HG02610 (cell line): Measurements from ENCODE around the gene TEX26.

ENCODE experiments used
- ATAC-seq: cut with Tn5 transposase; IDR thresholded peaks from one replicate; pipeline ENCODE4 v1.9.1; 2021; ENCODE audit warnings: mild to moderate bottlenecking, moderate library complexity; ENCODE audit not compliant: unreplicated experiment

Gene TEX26

DNA sequence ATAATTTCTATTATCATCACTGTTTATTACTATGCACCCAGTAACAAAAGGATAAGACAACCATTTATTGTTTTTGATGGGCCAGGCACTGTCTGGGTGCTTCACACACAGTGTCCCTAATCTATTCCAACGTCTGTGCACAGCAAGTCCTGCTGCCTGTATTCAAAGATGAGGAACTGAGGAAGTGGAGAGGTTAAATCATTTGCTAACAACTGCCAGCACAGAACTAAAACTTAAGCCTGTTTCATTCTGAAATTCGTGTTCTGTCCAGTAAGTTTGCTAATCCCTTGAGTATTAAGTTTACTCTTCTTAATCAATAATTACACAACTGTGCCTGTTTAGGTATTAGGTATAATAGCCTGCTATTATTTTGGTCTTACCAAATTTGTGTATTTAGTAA, 41.9 kb downstream of the TEX26 start:
- no peak for ATAC-seq

- ATAC-seq = no peak
These were observed 43.6 kb downstream of the TEX26 start for GRCh38 chr13:30976025-30976424.

DNA sequence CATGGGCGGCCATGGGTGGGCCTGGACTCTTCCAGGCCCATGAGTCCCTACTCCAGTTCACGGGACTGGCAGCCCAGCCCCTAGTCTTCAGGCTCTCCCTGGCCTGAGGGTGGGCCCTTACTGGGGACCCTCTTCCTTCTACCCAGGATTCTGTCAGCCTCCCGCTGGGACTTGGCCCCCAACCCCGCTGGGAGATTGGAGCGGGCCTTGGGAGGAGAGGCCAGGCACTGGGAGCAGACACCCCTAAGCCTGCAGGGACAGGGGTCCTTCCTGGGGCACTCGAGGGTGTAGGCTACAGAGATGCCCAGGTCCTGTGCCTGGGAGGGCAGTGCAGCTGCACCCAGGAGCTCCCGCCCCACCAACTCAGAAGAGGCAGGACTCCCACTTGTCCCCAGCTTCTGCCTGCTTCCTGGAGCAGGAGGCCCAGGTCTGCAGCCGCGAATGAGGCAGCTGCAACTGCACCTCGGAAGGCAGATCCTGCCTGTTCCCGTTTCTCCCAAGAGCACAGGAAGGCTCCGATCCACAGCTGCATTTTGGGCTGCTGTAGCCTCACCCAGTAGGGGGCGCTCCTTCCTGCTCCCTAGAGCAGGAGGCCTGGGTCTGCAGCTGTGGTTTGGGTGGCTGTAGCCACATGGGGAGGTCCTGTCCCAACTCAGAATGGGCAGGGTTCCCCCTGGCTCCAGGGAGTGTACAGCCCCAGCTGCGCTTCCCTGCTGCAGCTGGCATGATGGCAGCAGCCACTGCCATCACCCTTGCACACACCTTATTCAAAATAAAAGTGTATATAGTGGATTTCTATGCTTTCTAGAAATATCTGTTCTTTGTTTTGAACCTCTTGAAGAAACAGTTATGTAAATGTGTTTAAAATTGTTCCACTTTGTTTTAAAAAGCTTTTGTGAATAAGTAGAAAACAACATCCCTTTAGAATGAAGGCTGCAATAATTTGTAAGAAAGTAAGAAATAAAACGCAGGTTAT, 46.8 kb downstream of the TEX26 start:
- ATAC-seq = no peak

GRCh38 chr13:30982506-30982905, 50.0 kb downstream of the TEX26 start:
- no peak for ATAC-seq

DNA sequence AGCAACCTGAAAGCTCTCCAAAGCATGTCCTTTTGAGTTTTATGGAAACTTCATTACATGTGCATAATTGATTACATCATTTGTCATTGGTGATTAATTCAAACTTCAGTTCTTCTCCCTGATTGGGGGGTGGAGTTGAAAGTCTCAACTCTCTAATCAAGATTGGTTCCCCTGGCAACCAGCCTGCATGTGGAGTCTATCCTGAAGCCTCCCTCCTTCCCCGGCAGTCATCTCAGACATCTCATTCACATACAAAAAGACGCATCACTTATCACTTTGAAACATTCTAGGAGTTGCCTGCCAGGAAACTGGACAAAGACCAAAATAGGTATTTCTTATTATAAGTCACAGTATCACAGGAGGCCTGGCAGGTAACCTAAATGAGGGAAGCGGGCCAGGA, 50.5 kb downstream of the TEX26 start:
- ATAC-seq = no peak

DNA sequence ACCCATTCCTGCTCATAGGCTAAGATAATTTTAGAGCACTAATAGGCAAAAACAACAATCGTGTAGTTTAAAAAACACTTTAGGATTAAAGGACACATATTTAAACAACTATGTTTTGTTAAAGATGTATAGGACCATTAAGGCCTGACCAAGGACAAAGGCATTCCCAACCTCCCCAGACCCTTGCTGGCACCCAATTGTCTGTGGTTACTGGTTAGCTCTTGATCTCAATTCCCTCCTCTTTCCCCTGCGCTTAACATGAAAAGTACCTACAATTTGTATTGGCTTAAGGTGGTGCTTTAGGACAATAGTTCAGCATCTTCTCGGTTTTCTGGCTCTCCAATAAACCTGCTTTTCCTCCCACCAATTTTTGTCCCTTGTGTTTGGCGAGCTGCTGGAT, 51.0 kb downstream of the TEX26 start:
- ATAC-seq = no peak

DNA sequence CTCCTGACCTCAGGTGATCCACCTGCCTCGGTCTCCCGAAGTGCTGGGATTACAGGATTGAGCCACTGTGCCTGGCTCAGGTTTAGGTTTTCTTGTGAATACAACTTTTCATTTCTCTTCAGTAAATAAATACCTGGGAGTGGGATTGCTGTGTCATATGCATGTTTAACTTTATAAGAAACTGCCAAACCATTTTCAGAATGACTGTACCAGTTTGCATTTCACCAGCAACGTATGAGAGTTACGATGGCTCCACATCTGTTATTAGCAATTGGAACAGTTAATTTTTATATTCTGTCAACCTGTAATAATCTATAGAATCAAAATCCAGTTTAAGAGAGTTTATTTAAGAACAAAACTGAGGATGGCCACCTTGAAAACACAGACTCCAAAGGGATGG, 52.2 kb downstream of the TEX26 start:
- peak; percentile 77 for ATAC-seq

- no peak for ATAC-seq
These were observed 53.3 kb downstream of the TEX26 start for GRCh38 chr13:30985637-30986205.

- no peak for ATAC-seq
These were observed 58.7 kb downstream of the TEX26 start for GRCh38 chr13:30991184-30991583.

GRCh38 chr13:30991922-30992321, 59.5 kb downstream of the TEX26 start:
- no peak for ATAC-seq

DNA sequence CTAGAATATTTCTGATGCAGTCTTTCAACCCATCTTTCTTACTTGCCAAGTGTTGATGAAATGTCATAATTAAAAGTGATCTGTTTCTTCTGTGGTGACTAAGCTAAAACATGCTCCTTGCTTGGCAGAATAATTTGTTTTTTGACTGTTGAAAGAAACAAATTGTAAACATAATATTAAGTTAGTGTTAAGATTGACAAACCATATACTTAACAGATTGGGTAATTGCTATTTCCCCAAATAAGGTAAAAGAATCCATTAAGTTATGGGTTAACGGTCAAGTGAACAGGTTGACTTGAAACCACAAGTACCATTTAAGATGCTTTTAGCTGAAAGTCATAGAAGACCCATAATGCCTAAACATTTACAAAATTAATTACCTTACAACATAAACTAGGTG, 62.9 kb downstream of the TEX26 start:
- no peak for ATAC-seq

GRCh38 chr13:30997697-30998096, 65.2 kb downstream of the TEX26 start:
- no peak for ATAC-seq

DNA sequence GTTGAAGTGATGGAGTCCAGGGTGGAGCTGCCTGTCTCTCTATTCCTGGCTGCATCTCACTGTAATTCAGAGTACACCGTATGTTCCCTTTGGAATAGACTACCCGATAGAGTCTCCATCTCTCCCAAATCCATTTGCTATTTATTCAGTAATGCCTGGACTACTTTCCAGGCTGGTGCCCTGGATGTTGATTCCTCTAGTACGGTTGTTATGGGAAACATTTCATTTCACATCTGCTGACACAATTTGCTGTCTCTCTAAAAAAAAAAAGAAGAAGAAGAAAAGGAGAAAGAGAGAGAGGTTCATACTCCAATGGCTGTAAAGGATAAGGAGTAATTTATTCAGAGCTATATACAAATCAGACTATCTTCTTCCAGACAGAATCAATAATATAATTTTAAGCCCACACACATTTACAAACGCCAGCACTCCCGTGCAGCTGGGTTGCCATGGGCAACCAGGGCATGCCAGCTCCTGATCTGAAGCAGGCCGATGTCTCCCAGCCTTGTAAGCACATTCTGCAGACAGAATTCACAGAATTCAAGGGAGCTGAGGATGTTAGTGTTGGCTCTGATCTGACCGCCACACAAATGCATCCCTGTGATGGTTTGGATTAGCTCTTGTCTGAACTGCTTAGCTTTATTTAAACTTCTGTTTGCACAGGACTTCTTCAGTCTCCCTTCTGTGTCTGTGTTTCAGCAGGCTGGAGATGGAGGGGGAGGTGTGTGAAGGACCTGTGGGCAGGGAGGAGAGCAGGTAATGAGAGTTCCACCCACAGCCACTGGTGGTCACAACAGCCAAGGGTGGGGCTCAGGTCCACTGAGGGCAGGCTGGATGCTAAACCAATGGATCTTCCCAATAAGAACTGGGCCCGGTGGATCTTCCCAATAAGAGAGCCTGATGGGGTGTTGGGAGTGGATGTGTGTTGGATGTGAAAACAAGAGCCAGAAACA, 66.0 kb downstream of the TEX26 start:
- no peak for ATAC-seq

- no peak for ATAC-seq
These were observed 68.4 kb downstream of the TEX26 start for GRCh38 chr13:31000889-31001288.

DNA sequence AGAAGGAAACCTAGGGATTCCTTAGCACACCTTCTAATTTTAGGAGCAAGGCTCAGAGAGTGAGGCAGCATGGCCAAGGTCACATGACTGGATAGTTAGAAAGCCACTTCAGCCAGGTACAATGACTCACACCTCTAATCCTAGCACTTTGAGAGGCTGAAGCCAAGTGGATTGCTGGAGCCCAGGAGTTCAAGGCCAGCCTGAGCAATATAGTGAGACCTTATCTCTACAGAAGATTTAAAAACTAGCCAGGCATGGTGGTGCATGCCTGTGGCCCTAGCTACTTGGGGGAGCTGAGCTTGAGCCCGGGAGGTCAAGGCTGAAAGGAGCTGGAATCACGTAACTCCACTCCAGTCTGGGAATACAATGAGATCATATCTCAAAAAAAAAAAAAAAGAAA, 69.2 kb downstream of the TEX26 start:
- ATAC-seq = no peak

DNA sequence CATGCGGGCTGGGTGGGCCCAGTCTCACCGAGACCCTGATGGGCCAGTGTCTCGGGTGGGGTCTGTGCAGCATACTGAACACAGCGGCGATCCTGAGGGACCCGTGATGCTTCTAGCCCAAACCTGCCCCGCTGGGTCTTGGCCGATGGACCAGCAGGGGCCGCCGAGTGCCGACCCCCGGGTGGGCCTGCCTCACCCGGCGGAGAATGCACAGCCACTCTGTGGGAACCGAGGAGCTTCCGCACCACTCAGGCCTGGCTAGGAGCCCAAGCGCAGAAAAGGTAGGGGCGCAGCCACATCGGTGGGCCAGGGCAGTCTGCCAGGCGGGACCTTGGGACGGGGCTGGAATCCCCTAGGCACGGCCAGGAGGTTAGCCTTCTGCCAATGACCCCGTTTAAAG, 72.6 kb downstream of the TEX26 start:
- ATAC-seq = no peak

- no peak for ATAC-seq
These were observed 75.0 kb downstream of the TEX26 start for GRCh38 chr13:31007417-31007816.

- no peak for ATAC-seq
These were observed 76.1 kb downstream of the TEX26 start for GRCh38 chr13:31008400-31009115.

DNA sequence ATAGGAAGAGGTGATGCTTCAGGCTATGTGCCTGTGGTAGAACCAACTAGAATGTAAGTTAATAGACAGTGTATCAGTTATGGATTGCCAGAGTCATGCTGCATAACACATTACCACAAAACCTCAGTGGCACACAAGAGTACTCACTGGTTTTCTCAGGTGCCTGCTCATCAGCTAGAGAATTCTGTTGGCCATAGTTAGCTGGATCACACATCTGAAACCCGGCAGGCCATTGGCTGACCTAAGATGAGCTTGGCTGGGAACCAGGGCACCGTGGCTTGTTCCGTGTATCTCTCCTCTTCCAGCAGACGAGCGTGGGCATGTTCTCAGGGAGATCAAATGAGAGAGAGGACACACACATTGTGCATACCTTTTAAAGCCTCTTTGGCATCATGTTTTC, 76.7 kb downstream of the TEX26 start:
- no peak for ATAC-seq

GRCh38 chr13:31010296-31010695, 77.8 kb downstream of the TEX26 start:
- ATAC-seq = no peak
